IMR-90 (cell line): Measurements from ENCODE around the gene NLGN2.

Experiments used
- BHLHE40 ChIP-seq: fragments of 150-350 bp; IDR thresholded peaks from 2 replicates; pipeline ENCODE4 v1.6.1; 2016; ENCODE audit warnings: mild to moderate bottlenecking, low read depth, low read length
- CEBPB ChIP-seq: IDR thresholded peaks from 2 replicates; pipeline ENCODE4 v1.6.1; 2012; ENCODE audit warnings: low read depth, low read length, improper control_type of control experiment
- CHD1 ChIP-seq: IDR thresholded peaks from 2 replicates; pipeline ENCODE4 v1.6.1; 2012; ENCODE audit warnings: low read depth, low read length, improper control_type of control experiment
- ELK1 ChIP-seq: fragments of 150-350 bp; IDR thresholded peaks from 2 replicates; pipeline ENCODE4 v1.6.1; 2016; ENCODE audit warnings: low read depth, mild to moderate bottlenecking, low read length, moderate library complexity, borderline replicate concordance
- FOS ChIP-seq: fragments of 150-350 bp; IDR thresholded peaks from 2 replicates; pipeline ENCODE4 v1.6.1; 2016; ENCODE audit warnings: low read depth, low read length
- MAFK ChIP-seq: IDR thresholded peaks from 2 replicates; pipeline ENCODE4 v1.6.1; 2012; ENCODE audit warnings: low read depth, low read length, improper control_type of control experiment
- MXI1 ChIP-seq: IDR thresholded peaks from 2 replicates; pipeline ENCODE4 v1.6.1; 2012; ENCODE audit warnings: low read depth, mild to moderate bottlenecking, low read length, moderate library complexity, borderline replicate concordance
- POLR2A ChIP-seq: IDR thresholded peaks from 2 replicates; pipeline ENCODE4 v1.6.1; 2012; ENCODE audit warnings: mild to moderate bottlenecking, low read depth, low read length
- RAD21 ChIP-seq: IDR thresholded peaks from 2 replicates; pipeline ENCODE4 v1.6.1; 2012; ENCODE audit warnings: low read length, improper control_type of control experiment
- RCOR1 ChIP-seq: IDR thresholded peaks from 2 replicates; pipeline ENCODE4 v1.6.1; 2012; ENCODE audit warnings: mild to moderate bottlenecking, low read length, improper control_type of control experiment; ENCODE audit not compliant: insufficient replicate concordance
- RFX5 ChIP-seq: IDR thresholded peaks from 2 replicates; pipeline ENCODE4 v1.8.0; 2012; ENCODE audit warnings: low read depth, mild to moderate bottlenecking, low read length, moderate library complexity
- SMC3 ChIP-seq: fragments of 150-350 bp; IDR thresholded peaks from 2 replicates; pipeline ENCODE4 v1.6.1; 2016; ENCODE audit warnings: low read depth, mild to moderate bottlenecking, antibody characterized with exemption, low read length, moderate library complexity
- TF ChIP-seq, protein P1 (sequence below): conservative IDR thresholded peaks from 2 replicates; pipeline ENCODE4 v1.5.1; 2012; ENCODE audit warnings: mild to moderate bottlenecking, low read depth, low read length, improper control_type of control experiment
- TF ChIP-seq, protein P2 (sequence below): fragments of 150-350 bp; IDR thresholded peaks from 2 replicates; pipeline ENCODE4 v1.6.1; 2017; ENCODE audit warnings: mild to moderate bottlenecking, antibody characterized with exemption, low read length, low read depth

DNA sequence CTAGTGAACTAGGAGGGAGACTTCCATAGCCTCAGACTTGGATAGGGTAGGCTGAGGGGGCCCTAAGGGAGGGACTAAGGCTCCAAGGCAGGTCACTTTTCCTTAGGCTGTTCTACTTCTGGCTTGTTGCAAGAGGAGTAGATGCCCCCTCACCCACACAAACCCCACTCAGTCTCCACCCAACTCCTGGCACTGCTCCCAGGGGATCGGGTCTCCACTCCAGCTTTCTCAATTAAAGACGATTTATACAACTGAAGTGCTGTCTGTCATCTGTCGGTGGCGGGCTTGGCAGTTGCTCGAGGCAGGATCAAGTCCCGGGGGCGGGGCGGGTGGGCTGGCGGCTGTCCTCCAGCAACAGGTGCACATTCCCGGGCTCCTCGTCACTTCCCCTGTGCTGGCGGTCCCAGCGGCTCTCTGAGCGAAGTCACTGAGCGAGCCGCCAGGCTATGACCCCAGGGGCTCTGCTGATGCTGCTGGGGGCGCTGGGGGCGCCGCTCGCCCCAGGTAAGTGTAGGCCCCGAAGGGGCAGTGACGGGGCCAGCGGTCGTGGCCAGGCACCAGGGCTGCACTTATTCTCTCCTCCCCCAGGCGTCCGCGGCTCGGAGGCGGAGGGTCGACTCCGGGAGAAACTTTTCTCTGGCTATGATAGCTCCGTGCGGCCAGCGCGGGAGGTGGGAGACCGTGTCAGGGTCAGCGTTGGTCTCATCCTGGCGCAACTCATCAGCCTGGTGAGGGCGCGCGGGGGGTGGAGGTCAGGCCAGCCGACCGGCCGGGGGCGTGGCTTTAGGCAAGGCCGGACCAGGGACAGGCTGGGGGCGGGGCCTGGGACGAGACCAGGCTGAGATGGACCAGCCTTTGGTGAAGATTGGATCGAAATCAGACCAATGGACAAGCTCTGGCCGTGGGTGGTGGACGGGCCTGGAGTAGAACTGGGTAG, 37.3 kb downstream of the NLGN2 start, which contains the start of gene CHRNB1:
- TF ChIP-seq CHD1, result no peak
- no peak for TF ChIP-seq POLR2A
- no peak for TF ChIP-seq RCOR1
- TF ChIP-seq, protein P1, sequence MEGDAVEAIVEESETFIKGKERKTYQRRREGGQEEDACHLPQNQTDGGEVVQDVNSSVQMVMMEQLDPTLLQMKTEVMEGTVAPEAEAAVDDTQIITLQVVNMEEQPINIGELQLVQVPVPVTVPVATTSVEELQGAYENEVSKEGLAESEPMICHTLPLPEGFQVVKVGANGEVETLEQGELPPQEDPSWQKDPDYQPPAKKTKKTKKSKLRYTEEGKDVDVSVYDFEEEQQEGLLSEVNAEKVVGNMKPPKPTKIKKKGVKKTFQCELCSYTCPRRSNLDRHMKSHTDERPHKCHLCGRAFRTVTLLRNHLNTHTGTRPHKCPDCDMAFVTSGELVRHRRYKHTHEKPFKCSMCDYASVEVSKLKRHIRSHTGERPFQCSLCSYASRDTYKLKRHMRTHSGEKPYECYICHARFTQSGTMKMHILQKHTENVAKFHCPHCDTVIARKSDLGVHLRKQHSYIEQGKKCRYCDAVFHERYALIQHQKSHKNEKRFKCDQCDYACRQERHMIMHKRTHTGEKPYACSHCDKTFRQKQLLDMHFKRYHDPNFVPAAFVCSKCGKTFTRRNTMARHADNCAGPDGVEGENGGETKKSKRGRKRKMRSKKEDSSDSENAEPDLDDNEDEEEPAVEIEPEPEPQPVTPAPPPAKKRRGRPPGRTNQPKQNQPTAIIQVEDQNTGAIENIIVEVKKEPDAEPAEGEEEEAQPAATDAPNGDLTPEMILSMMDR, result no peak
- TF ChIP-seq RFX5, result no peak
- no peak for TF ChIP-seq CEBPB
- no peak for TF ChIP-seq RAD21
- no peak for TF ChIP-seq ELK1
- TF ChIP-seq SMC3, result no peak
- TF ChIP-seq BHLHE40, result no peak
- TF ChIP-seq, protein P2, sequence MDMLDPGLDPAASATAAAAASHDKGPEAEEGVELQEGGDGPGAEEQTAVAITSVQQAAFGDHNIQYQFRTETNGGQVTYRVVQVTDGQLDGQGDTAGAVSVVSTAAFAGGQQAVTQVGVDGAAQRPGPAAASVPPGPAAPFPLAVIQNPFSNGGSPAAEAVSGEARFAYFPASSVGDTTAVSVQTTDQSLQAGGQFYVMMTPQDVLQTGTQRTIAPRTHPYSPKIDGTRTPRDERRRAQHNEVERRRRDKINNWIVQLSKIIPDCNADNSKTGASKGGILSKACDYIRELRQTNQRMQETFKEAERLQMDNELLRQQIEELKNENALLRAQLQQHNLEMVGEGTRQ, result no peak
- no peak for TF ChIP-seq FOS
- no peak for TF ChIP-seq MAFK
- no peak for TF ChIP-seq MXI1
